OCI-LY1 (cell line): ENCODE data around the gene HSD3B2.

Experiments used
- CTCF ChIP-seq: fragments of 200-600 bp; sonication (generic), shearing (Covaris generic); IDR thresholded peaks from 2 replicates; pipeline ENCODE4 v1.5.1; 2017; ENCODE audit warnings: mild to moderate bottlenecking, antibody characterized with exemption, low read length, moderate library complexity, mixed read lengths
- EZH2 ChIP-seq: fragments of 200-600 bp; sonication (generic), shearing (Covaris generic); IDR thresholded peaks from 2 replicates; pipeline ENCODE4 v1.8.0; 2017; ENCODE audit warnings: borderline replicate concordance, mixed run types, mild to moderate bottlenecking, antibody characterized with exemption, low read length, moderate library complexity, mixed read lengths

- no peak for TF ChIP-seq EZH2
- TF ChIP-seq CTCF = no peak
These were observed 18.0 kb upstream of the HSD3B2 start for GRCh38 chr1:119396982-119397381.
